ENCODE data around the gene PPP3CA. TPM values are rescaled to one million over a fixed set of nuclear protein-coding genes. Genes with fewer than 3 reads are reported as not detected.

The PPP3CA gene
- total RNA-seq, 6 experiments from 2014 or later = 12.1 to 14.5 (median 13.1) TPM

- intact Hi-C loops (cut with DNase I) = no loop called here
Observed at GRCh38 chr4:101217353-101218031, 129.8 kb downstream of the PPP3CA start.

GRCh38 chr4:101211146-101211553 lies 136.2 kb downstream of the PPP3CA start:
- intact Hi-C loops (cut with DNase I) = no loop called here
- ATAC-seq (peak in 1 of 4 donors; percentile 77), DNase-seq (no peak)
- TF ChIP-seq CTCF (IDR thresholded peaks at IDR 0.05) (no peak), POLR2A (IDR thresholded peaks at IDR 0.05) (no peak)
- H3K27me3 ChIP-seq = no peaks in the 10 kb centered on the region
- no peak overlapping the region for H3K27ac ChIP-seq
- H3K4me3 ChIP-seq = no peak overlapping the region
- H3K9me3 ChIP-seq = no peaks in the 10 kb centered on the region
- no peaks in the 10 kb centered on the region for H3K36me3 ChIP-seq
- no peaks in the 10 kb centered on the region for H3K4me1 ChIP-seq

More at GRCh38 chr4:101217353-101218031, 129.8 kb downstream of the PPP3CA start:
- H3K36me3 ChIP-seq = no peaks in the 10 kb centered on the region
- H3K4me3 ChIP-seq = no peak overlapping the region
- ATAC-seq (no peak), DNase-seq (no peak)
- H3K27ac ChIP-seq = no peak overlapping the region
- peaks cover 0 to under 1% (median 0%) of the 10 kb centered on the region in 4 donors for H3K4me1 ChIP-seq
- WGBS (ENCODE audit: insufficient coverage, low coverage, low lambda C conversion rate, missing lambda C conversion rate) = 94% methylated on average over 5 of the region's 7 CpGs
- no peaks in the 10 kb centered on the region for H3K9me3 ChIP-seq
- no peak for TF ChIP-seq POLR2A (IDR thresholded peaks at IDR 0.05)
- no peak for TF ChIP-seq CTCF (IDR thresholded peaks at IDR 0.05)
- no peaks in the 10 kb centered on the region for H3K27me3 ChIP-seq

- ATAC-seq (no peak), DNase-seq (no peak)
- Histone ChIP-seq H3K27me3 (no peaks in the 10 kb centered on the region), H3K4me1 (no peaks in the 10 kb centered on the region), H3K27ac (no peak overlapping the region), H3K36me3 (no peaks in the 10 kb centered on the region), H3K4me3 (no peak overlapping the region), H3K9me3 (no peaks in the 10 kb centered on the region)
- intact Hi-C loops (cut with DNase I) = no loop called here
- WGBS (ENCODE audit: insufficient coverage, low coverage, low lambda C conversion rate, missing lambda C conversion rate) = 57% methylated on average over 1 of the region's 1 CpG
- TF ChIP-seq POLR2A (IDR thresholded peaks at IDR 0.05) (no peak), CTCF (IDR thresholded peaks at IDR 0.05) (no peak)
Observed at GRCh38 chr4:101210331-101210730, 137.0 kb downstream of the PPP3CA start.

GRCh38 chr4:101208171-101208570 lies 139.2 kb downstream of the PPP3CA start:
- ATAC-seq (no peak), DNase-seq (no peak)
- intact Hi-C loops (cut with DNase I) = no loop called here
- no peak overlapping the region for H3K27ac ChIP-seq
- no peaks in the 10 kb centered on the region for H3K4me1 ChIP-seq
- no peaks in the 10 kb centered on the region for H3K27me3 ChIP-seq
- TF ChIP-seq POLR2A (IDR thresholded peaks at IDR 0.05) (no peak), CTCF (IDR thresholded peaks at IDR 0.05) (no peak)
- H3K4me3 ChIP-seq = no peak overlapping the region
- WGBS (ENCODE audit: insufficient coverage, low coverage, low lambda C conversion rate, missing lambda C conversion rate) = 81% methylated on average over 4 of the region's 4 CpGs
- H3K9me3 ChIP-seq = no peaks in the 10 kb centered on the region
- H3K36me3 ChIP-seq = no peaks in the 10 kb centered on the region

Data from right lobe of liver (tissue), 6 donors.